HUDEP-2 (cell line): Measurements from ENCODE around the gene SP110.
"Not testable (repeated sequence)": the region's sequence is repeated elsewhere in the genome, so short reads cannot be mapped to it uniquely, and the experiment has no call there.

ENCODE experiments used
- DNase-seq, 76 experiments: peaks; one replicate each; lab custom pipeline; 2025; ENCODE audit not compliant: unreplicated experiment in 76 of 76; lab: John Stamatoyannopoulos, UW

SP110 gene

DNA sequence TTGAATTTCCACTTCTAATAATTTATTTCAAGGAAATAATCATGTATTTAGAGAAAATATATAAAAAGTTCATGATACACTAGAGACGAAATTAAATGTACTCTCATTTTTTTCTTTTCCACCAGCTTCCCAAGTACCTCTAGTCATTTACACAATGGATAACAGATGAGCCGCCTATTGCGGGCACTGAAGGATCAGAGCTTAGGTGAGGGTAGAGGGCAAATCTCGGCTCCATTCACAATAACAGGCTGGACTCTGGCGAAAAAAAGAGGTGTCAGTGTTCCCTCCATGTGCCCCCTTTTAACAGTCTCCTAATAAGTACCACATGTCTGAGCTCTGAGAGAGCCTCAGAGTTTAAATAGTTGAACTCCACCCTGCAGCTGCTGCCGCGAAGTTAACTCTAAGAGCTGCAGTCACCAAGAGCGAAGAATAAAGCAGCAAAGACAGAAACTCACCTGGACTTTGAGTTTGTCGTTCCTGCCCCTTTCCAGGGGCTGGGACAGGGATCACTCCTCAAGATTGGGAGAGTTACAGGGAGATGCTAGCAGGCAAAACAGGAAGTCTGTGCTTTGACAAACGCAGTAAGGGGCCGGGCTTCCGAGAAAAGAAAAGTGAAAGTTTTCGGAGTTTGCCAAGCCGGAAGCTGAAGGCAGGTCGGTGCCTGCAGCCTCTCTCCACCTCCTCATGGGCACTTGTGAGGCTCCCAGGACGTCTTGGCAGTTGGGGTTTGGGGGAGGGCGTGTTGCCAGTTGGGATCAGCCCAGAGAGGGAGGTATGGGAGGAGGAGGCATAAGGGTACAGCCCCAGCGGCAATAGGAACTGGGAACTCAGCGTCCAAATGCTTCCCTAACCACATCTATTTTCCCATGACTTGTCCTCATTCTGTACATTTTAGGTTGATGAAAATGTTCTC, at the start of gene SP110:
Gene SP110 (minus strand): TSS at position 566 of the 913 bp plus-strand sequence. CDS start 3,057 bp downstream, outside the sequence.
- peak in 75 of 76 experiments; percentile 8 to 86 (median 67) for DNase-seq

DNA sequence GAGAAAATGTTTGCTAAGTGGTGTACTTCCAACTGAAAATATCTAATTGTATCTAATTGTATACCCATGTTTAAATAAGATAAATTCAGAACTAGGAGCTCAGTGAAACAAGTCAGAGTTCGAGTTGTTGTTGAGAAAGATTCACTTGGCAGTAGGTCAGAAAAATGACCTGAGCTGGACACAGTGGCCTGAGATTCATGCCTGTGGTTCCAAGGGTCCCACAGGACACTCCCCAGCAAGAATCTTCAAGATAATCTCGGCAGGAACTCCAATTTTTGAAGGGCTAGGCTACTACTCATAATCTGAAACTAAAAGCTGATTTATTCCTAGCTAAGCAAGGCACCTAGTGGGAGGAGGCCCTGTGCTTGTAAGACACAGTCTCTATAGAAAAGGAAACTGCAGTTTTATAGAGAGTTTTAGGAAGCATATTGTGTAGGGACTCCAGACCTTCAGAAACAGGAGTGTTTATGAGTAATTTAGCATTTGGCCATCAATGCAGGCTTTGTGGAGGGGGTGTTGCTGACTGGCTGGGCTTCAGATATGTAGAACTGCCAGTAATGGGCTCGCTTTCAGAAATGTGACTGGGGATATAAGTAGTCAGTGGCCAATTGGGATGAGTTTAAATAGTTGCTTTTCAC, 48.9 kb upstream of the SP110 start:
- DNase-seq: no peak

DNA sequence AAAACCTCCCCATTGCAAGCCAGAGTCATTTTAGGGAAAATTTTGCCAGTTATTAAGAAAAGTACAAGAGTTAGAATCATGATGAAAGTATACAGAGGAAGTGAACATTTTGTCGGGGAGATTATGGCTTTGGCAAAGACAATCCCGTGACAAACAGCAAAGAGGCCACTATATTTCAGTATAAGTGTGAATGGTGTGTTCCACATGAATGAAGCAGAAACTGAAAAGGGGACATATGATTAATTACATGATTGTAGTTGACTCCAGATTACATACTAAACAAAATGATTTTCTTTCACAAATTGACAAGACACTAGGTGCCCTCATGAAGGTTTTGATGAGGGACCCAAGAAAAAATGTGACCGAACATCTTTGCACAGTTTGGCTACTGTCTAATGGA, 47.8 kb upstream of the SP110 start:
- no peak for DNase-seq

DNA sequence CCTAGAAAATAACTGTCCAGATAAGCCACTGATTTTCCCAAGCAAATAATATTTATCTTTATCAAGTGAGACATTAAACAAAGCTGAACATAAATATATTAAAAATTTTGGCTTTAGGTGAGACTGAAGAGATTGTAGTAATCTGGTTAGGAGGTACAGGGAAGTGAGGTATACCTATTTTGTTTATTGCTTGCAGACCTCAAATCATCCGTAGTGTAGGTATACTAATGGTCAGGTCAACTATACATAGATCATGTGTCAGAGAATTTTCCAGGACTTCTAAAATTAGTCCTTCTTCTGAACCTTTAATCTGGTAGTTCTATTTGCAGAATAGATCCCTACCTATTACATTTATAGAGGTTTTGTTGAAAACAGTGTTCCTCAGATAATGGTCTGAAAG, 47.3 kb upstream of the SP110 start:
- no peak for DNase-seq

DNA sequence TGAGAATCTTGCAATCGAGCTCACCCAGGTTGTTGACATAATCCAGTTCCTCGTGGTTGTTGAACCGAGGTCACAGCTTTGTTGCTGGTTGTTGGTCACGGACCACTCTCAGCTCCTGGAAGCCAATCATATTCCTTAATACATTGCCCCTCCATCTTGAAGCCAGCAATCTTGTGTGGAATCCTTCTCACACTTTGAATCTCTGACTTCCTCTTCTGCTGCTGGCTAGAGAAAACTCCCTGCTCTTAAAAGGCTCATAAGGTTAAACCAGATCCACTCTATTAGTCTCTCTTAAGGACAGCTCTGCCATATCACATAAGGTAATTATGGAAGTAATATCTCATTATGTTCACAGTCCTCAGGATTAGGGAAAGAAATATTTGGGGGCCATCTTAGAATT, 46.9 kb upstream of the SP110 start:
- no peak for DNase-seq

DNA sequence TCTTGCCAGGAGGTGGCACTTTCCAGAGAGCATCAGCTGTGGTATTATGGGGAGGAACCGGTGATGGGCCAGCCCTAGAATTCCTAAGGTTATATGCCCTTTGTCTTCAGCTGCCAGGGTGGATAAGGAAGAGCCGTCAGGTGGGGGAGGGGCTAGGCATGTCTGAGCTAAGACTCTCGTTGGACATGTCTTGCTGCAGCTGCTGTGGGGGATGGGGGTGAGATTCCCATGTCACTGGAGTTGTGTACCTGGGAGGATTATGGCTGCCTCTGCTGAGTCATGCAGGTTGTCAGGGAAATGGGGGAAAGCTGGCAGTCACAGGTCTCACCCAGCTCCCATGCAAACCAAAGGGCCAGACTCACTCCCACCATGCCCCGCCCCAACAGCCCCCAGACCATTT, 45.2 kb upstream of the SP110 start:
- DNase-seq: not testable (repeated sequence)

DNA sequence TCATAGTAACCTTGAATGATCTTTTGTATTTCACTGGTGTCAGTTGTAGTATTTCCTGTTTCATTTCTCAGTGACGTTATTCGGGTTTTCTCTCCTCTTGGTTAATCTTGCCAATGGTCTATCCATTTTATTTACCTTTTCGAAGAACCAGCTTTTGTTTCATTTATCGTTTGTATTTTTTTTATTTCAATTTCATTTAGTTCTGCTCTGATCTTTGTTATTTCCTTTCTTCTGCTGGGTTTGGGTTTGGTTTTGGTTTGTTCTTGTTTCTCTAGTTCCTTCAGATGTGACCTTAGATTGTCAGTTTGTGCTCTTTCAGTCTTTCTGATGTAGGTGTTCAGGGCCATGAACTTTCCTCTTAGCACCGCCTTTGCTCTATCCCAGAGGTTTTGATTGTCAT, 42.5 kb upstream of the SP110 start:
- no peak for DNase-seq

DNA sequence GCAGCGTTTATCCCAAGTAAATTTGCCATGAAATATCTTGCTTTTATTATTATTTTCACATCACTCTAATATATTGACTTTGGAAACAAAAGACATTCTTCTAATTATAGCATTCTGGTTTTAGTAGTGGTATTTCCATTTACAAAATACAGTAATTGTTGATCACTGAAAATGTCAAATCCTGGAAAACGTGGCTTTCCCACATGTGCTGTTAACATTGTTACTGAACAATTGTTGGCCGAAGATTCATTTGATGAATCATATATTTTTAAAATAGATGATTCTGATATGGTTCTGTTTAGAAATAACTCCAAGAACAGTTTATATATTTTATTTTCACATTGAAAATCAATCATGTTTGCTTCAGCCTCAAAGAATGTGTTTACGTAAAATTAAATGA, 38.7 kb upstream of the SP110 start:
- DNase-seq: no peak

DNA sequence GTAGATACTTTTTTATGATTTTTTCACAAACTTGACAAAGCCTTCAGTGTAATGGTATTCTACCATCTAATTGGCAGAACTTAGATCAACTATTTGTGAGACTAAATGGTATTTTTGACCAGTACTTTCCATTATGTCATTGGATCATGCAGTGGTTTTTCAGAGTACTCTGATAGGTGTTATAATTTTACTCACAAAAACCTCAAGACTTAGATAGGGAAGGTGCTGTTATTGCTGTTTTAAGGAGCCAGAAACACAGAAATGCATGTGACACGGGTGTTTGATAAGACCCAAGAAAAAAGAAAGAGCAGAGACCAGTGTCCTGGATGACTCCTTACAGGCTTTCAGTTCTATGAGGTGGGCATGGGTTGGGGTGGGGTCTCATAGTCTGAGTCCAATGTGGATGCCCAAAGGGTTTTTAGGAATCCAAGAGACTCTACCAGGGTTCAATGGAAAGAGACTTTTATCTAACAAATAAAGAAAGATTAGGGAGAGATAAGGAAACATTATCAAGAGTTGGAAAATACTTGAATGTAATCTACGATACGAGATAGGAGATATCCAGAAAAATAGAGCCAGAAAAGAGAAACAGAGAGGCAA, 37.0 kb upstream of the SP110 start:
- no peak for DNase-seq

DNA sequence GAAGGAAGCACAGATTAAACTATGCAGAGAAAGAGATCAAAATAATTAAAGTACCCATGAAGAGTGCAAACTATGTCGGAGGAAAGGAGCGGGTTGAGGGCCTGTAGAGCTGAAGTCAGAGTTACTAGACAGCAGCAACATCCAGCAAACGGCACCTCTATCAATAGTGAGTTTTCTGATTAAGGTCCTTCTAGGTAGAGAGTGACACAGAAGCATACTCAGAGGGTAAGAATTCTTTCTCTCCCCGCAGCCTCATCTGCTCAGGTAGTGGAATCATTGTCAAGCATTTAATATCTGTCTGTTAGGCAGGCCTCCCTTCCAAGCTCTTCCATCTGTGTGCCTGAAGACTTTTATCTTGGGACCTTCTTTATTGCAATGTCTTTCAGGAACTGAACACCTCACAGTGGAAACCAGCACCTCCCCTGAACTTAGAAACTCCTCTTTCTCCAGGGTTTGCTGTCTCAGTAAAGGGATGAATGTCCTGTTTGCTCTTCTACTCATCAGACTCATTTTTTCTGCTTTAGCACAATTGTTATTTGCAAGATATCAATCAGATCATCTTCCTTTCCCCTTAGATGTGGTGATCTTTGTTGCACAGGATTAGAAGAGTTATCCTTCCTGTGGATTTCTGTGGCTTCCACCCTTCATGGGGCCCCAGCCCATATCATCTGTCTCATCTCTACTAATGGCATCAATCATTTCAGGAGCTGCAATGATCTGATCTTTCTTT, 34.5 kb upstream of the SP110 start:
- no peak for DNase-seq

DNA sequence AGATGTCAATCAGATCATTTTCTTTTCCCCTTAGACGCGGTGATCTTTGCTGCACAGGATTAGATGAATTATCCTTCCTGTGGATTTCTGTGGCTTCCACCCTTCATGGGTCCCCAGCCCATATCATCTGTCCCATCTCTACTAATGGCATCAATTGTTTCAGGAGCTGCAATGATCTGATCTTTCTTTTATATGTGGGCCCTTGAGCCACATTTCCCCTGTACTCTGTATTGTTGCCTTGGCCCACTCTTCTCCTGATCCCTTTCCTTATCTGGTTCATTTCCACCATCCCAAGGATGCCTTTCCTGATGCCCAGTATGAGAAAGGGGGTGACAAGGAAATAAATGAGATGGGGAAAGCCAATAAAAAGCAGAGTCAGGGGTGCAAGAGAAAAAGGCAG, 30.4 kb upstream of the SP110 start:
- DNase-seq: no peak

DNA sequence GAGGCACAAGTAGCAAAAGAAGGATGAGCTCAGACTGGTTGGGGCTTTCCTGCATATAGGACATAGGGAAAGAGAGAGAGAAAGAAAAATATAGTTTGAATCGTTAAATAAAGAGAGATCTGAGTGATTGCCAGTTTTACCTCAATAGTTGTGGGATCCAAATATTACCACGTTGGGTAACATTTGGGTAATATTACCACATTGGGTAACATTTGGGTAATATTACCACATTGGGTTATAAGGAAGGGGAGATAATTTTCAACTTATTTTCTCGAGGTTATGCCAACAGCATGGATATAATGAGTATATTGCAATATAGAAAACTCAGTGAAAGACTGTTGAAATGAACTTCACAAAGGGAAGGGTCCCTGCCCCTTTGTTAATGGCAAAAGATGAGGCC, 26.4 kb upstream of the SP110 start:
- DNase-seq: no peak

DNA sequence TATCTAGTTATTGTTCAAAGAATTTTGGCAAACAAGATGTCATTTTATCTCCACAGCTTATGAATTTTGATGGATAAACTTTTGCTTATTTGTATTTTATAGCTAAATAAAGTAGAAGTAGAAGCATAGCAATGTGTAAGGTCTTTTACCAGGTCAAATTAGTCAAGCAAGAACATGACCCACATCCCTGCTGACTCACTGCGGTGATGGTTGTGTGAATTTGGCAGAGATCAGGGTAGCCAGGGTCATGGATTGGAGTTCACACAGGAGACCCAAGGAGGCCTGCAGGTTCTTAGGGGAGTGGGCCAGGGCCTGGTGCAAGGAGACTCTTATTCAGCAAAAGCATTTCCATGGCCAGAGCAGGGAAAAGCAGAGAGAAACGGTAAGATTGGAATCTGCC, 24.4 kb upstream of the SP110 start:
- no peak for DNase-seq

DNA sequence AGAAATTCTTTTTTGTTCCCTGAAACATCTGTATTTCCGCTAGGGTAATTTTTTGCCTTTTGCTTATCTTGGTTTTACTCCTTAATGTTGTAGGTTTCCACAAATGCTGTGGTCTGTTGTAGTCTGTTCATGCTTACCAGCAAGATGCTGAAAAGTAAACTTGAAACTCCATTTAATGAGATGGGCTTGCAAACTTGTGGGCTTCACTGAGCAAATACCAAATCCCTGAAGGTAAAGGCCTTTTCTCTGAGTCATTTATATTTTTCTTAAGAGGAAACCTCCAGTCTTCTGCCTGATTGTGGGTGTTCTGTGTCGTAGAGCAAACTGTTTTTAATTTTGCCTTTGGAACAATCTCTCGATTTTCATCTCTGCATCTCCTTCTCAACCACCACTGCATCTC, 15.1 kb upstream of the SP110 start:
- DNase-seq: no peak

DNA sequence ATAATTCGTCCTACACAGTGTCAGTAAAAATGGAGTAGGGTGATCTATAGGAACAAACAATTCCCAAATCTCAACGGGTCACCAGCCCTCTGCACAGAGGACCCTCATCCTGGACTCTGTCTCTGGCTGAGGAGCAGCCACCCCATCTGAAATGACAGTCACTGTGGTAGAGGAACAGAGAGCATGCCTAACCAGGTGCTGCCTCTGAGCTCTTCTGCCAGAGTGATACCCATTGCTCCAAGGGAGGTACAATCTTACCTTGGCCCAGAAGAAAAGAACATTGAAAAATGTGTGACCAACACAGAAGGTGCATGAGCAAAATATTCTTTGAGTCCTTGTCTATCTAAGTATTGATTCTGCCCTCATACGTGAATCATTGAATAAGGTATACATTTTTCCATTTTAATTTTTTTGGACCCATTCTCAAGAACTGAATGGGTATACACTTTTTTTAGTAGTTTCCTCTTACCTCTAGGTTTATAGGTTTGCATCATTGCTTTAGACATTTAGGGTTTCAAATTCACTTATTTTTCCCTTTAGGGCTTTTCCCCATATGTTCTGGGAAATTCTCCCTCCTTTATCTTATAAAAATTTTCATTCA, 14.4 kb upstream of the SP110 start:
- no peak for DNase-seq

DNA sequence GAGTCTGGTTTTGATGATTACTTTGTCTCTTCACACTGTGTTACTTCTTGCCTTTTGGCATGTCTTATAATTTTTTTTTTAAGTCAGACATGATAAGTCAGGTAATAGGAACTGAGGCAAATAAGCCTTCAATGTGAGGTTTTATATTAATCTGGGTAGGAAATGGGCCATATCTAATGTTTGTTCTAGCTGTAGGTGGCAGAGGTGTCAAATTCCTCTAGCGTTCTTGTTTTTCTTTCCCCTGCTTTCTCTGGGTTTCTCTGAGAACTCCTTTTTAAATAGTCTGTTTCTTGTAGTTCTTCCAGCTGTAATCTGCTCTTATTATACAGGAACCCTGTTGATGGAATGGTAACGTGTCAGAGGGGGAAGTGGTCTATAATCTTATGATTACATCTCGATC, 11.5 kb upstream of the SP110 start:
- DNase-seq: no peak

DNA sequence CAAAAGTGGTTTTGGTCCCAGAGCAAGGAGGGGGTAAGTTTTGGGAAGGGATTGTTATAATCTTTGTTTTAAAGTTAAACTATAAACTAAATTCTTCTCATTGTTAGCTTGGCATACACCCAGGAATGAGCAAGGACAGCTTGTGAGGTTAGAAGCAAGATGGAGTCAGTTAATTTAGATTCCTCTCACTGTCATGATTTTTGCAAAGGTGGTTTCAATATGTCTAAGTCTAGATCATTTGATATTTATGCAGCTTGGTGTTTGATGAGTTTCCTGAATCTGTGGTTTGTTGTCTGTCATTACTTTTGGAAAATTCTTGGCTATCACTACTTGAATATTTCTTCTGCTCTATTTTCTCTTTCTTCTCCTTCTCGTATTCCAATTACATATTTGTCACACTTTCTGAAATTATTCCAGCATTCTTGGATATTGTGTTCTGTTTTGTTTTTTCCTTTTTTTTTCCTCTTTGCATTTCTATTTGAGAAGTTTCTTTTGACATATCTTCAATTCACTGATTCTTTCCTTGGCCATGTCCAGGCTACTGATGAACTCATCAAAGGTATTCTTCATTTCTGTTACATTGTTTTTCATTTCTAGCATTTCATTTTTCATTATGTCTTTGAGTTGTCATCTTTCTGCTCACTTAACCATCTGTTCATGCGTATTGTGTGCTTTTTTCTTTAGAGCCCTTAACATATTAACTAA, 10.9 kb upstream of the SP110 start:
- DNase-seq: no peak

DNA sequence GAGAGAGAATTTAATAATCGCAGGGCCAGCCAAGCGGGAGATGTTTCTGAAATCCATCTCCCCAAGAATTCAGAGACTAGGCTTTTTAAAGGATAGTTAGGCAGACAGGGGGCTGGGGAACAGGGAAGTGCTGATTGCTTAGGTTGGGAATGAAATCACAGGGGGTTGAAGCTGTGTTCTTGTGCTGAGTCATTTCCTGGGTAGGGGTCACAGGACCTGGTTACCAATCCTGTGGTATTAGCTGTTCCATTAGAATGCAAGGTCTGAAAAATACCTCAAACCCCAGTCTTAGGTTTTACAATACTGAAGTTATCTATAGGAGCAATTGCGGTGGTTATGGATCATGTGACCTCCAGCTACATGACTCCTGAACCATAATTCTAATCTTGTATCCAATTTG, 10.3 kb upstream of the SP110 start:
- DNase-seq: no peak

DNA sequence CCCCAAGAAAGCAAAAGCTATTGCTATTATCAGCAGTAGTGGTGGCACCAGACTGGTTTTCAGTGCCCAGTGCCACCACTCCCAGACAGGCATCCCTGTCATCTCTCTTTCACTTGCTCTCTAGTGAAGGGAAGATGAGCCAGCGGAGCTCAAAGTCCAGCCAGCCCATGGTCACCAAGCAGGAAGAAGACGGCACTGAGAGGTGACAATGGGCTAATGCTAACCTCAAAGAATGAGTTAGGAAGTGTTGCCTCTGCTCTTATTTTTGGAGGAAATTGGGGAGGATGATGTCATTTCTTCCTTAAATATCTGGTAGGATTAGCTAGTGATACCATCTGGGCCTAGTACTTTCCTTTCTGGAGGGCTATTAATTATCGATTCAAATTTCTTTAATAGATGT, 7.4 kb upstream of the SP110 start:
- no peak for DNase-seq

DNA sequence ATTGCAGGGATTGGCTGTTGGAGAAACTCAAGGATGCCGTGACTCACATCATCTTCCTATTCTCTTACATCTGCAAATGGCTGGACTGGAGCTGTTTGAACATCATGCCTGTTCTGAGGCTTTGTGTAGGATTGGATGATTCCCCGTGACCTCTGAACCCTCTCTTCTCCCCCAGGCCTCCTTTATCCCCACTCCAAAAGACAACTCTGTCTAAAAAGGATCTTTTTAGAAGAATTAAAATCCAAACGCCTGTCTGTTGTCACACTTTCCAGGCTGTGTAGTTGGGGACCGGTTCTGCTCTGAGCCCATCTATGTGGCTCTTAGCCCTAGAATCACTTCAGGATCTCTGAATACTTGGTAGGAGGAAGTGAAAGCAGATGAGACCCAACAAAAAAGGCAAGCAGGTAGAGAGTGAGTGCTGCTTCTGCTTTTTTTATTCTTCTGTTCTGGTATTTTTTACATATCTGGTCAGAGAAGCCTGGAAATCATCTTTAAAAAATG, 6.3 kb upstream of the SP110 start:
- DNase-seq: no peak
